PC-3 (cell line): ENCODE data around the gene CD274.

Experiments used
- CTCF ChIP-seq: fragments of 300-600 bp; sonication (generic); conservative IDR thresholded peaks from 2 replicates; pipeline ENCODE4 v1.5.1; 2017; ENCODE audit warnings: antibody characterized with exemption, low read depth, mild to moderate bottlenecking, low read length
- EZH2 ChIP-seq: fragments of 300-600 bp; sonication (generic); IDR thresholded peaks from one replicate; pipeline ENCODE4 v1.6.1; 2017; ENCODE audit warnings: antibody characterized with exemption, mild to moderate bottlenecking, low read length; ENCODE audit not compliant: unreplicated experiment

- TF ChIP-seq CTCF, result no peak
- no peak for TF ChIP-seq EZH2
These were observed 30.4 kb upstream of the CD274 start for GRCh38 chr9:5419987-5420386.
